ENCODE measurements around the gene TMEM80. TPM values are rescaled to one million over a fixed set of nuclear protein-coding genes. Genes with fewer than 3 reads are reported as not detected.

TMEM80 gene
- total and polyA plus RNA-seq, 10 donors, result 18.7 to 37.6 (median 28.5) TPM

DNA sequence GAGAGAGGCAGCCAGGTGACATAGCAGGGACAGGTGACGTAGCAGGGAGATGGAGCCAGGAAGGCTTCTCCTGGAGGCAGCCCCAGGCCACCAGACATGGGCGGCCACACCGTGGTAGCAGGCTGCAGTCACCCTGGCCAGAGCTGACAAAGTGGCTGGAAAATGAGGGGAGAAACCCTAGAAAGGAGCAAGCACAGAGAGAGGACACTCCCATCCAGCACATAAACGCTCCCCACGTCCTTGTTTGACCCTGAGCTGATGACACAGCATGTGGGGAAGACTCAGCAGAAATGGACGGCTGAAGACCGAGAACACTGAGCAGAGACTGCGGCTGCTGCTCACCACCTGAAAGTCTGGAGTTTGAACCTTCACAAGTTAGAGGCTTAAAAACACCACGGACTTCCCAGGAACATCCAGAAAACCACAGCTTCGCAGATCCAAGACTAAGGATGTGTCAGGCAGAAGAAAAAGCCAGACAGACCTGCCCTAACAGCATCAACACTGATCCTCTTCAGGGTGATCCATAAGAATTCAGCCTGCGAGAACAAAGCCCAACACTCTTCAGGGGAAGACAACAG, 29.8 kb upstream of the TMEM80 start:
- TF ChIP-seq, protein P1, sequence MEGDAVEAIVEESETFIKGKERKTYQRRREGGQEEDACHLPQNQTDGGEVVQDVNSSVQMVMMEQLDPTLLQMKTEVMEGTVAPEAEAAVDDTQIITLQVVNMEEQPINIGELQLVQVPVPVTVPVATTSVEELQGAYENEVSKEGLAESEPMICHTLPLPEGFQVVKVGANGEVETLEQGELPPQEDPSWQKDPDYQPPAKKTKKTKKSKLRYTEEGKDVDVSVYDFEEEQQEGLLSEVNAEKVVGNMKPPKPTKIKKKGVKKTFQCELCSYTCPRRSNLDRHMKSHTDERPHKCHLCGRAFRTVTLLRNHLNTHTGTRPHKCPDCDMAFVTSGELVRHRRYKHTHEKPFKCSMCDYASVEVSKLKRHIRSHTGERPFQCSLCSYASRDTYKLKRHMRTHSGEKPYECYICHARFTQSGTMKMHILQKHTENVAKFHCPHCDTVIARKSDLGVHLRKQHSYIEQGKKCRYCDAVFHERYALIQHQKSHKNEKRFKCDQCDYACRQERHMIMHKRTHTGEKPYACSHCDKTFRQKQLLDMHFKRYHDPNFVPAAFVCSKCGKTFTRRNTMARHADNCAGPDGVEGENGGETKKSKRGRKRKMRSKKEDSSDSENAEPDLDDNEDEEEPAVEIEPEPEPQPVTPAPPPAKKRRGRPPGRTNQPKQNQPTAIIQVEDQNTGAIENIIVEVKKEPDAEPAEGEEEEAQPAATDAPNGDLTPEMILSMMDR (IDR thresholded peaks at IDR 0.05 in 8 of 11, conservative IDR thresholded peaks at IDR 0.05 in 3 of 11), result no peak
- TF ChIP-seq POLR2A (IDR thresholded peaks at IDR 0.05), result no peak
- TF ChIP-seq POLR2AphosphoS5 (IDR thresholded peaks at IDR 0.05), result no peak
- peak overlapping the region in 6 of 8 donors; percentile 3 to 60 (median 42) for H3K27ac ChIP-seq
- no peak for DNase-seq

DNA sequence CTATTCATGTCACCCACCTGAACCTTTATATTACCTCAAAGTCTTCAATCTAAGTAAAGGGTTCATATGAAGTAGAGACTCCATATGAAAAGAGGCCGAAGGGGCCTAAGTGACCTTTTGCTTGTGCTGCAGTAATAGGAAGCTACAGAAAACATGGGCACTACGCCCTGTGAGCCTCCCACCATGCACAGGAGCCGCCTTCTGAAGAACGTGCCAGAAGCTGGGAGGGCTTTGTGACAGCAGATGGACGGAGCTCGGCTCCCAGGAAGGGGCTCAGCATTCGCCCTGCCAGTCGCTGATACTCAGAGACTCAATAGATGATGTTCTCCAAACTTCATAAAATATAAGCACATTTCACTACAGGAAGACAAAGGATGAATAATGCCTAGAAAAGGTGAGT, 21.8 kb upstream of the TMEM80 start:
- peaks cover 0 to 95% (median 45%) of the 10 kb centered on the region in 6 donors for H3K36me3 ChIP-seq
- TF ChIP-seq POLR2AphosphoS5 (IDR thresholded peaks at IDR 0.05) (no peak), POLR2A (IDR thresholded peaks at IDR 0.05) (no peak)
- TF ChIP-seq, protein P1 (IDR thresholded peaks at IDR 0.05 in 8 of 11, conservative IDR thresholded peaks at IDR 0.05 in 3 of 11), result no peak

More for the DNA sequence above, 29.8 kb upstream of the TMEM80 start:
- Histone ChIP-seq H3K36me3 (peaks cover 0 to 87% (median 0%) of the 10 kb centered on the region in 6 donors), H3K4me1 (peaks cover 4 to 25% (median 11%) of the 10 kb centered on the region in 6 donors), H3K4me3 (no peak overlapping the region), H3K9me3 (no peaks in the 10 kb centered on the region), H3K27me3 (replicated peaks in 1 of 7) (no peaks in the 10 kb centered on the region)
- 59 to 79% (median 70%) methylated on average over 11 of the region's 11 CpGs for WGBS, 5 donors
- intact Hi-C loops (cut with DNase I; ENCODE audit: low total_unique reads), result no loop called here

DNA sequence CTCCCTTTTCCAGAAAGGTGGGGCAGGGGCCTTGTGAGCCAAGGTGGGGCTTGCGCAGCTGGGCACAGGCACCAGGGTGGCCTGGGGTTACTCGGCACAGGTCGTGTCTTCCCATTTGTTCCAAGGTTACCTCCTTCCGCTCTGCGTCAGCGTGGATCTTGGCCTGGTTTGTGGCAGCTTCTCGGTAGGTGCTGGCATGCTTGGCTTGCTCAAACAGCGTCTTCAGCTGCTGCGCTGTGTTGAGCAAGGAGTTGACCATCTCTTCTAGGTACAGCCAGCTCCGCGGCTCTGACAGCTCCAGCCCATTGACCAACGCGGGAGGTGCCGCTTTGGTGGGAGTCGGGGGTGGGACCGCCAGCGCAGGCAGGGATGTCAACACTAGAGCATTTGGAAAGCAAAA, 21.2 kb upstream of the TMEM80 start:
- H3K36me3 ChIP-seq, result peaks cover 0 to 95% (median 50%) of the 10 kb centered on the region in 6 donors
- no peak overlapping the region for H3K27ac ChIP-seq
- DNase-seq, result no peak
- no peak for TF ChIP-seq POLR2AphosphoS5 (IDR thresholded peaks at IDR 0.05)
- no peak for TF ChIP-seq POLR2A (IDR thresholded peaks at IDR 0.05)
- H3K27me3 ChIP-seq (replicated peaks in 1 of 7), result no peaks in the 10 kb centered on the region
- intact Hi-C loops (cut with DNase I; ENCODE audit: low total_unique reads), result no loop called here
- WGBS, 5 donors, result 90 to 98% (median 94%) methylated on average over 11 to 17 of the region's 17 CpGs
- no peaks in the 10 kb centered on the region for H3K9me3 ChIP-seq
- H3K4me3 ChIP-seq, result no peak overlapping the region
- peaks cover 0 to 3% (median under 1%) of the 10 kb centered on the region in 6 donors for H3K4me1 ChIP-seq

More for the DNA sequence above, 21.8 kb upstream of the TMEM80 start:
- no peak overlapping the region for H3K27ac ChIP-seq
- H3K9me3 ChIP-seq, result no peaks in the 10 kb centered on the region
- no peaks in the 10 kb centered on the region for H3K4me1 ChIP-seq
- DNase-seq, result no peak
- no peaks in the 10 kb centered on the region for H3K27me3 ChIP-seq (replicated peaks in 1 of 7)
- intact Hi-C loops (cut with DNase I; ENCODE audit: low total_unique reads), result no loop called here
- H3K4me3 ChIP-seq, result no peak overlapping the region
- 91 to 97% (median 97%) methylated on average over 8 of the region's 8 CpGs for WGBS, 5 donors

DNA sequence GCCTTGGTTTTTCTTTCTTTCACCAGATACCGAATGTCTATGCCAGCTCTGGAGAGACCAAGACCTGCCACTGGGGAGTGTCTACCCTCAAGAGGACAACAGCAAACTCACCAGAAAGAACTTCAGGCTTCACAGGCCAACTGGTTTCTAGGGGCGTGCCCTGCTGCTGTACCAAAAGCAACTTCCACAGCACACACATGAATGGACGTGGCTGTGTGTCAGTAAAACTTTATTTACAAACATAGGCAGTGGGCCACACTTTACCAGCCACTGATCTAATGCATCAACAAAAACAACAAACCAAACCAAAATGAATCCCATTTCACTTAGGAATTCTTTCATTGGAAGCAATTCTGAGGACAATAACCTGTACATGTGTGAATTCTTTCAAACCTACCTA, 17.3 kb upstream of the TMEM80 start:
- no peak overlapping the region for H3K27ac ChIP-seq
- intact Hi-C loops (cut with DNase I; ENCODE audit: low total_unique reads), result no loop called here
- no peak for DNase-seq
- H3K27me3 ChIP-seq (replicated peaks in 1 of 7), result no peaks in the 10 kb centered on the region
- no peak overlapping the region for H3K4me3 ChIP-seq
- no peak for TF ChIP-seq POLR2AphosphoS5 (IDR thresholded peaks at IDR 0.05)
- no peak for TF ChIP-seq POLR2A (IDR thresholded peaks at IDR 0.05)
- TF ChIP-seq, protein P1 (IDR thresholded peaks at IDR 0.05 in 8 of 11, conservative IDR thresholded peaks at IDR 0.05 in 3 of 11), result no peak
- peaks cover 0 to 95% (median 40%) of the 10 kb centered on the region in 6 donors for H3K36me3 ChIP-seq
- peaks cover 0 to 19% (median 9%) of the 10 kb centered on the region in 6 donors for H3K4me1 ChIP-seq
- peaks cover 0 to 11% (median 2%) of the 10 kb centered on the region in 8 donors for H3K9me3 ChIP-seq
- 87 to 96% (median 93%) methylated on average over 3 of the region's 3 CpGs for WGBS, 5 donors
